ENCODE data around the gene PPP1R14B. TPM values are rescaled to one million over a fixed set of nuclear protein-coding genes. Genes with fewer than 3 reads are reported as not detected.

PPP1R14B gene
- total and polyA plus RNA-seq, 9 donors = 15.1 to 71.3 (median 52.3) TPM

DNA sequence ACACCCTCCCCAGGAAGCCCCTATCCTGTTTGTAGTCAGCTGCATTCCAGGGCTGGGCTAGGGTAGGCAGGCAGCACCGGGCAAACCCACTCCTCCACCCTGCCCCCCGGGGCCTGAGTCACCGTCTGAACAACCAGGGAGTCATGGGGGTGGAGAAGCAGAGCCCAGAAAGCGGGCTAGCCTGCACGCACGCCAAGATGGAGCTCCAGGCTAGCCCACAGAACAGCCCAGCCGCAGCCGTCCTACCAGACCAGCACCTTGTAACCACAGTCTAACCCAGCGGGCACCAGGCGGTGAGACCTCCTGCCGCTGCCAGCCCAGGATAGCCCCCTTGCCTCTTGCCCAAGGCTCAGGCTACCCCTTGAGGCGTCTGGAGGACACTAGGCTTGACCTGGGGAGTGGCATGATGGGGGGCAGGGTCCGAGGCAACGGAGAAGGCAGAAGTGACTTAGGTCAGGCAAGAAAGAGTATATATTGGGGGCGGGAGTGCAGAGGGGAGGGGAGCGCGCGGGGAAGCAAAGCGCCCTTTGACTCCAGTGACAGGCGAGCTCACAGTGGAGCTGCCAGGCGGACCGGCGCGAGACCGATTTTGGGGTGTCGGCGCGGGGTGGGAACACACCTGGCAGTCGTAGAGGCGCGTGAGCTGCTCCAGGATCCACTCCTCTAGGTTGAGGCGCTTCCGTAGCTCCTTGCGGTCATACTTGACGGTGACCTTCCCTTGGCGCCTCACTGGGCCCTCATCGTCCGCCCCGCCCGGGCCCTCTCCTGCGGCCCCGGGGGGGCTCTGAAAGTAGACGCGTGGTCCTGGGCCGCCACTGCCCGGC, 734 bp downstream of the PPP1R14B start:
- peaks cover 16% of the 10 kb centered on the region for H3K4me1 ChIP-seq (ENCODE audit: insufficient read depth)
- TF ChIP-seq EP300 (IDR thresholded peaks at IDR 0.05) (no peak), POLR2A (IDR thresholded peaks at IDR 0.05) (no peak), CTCF (IDR thresholded peaks at IDR 0.05) (no peak)
- peak overlapping the region; percentile 64 for H3K4me3 ChIP-seq
- WGBS, 3 donors = 1 to 2% (median 1%) methylated on average over 37 to 46 of the region's 46 CpGs
- peak overlapping the region; percentile 41 to 60 for H3K27ac ChIP-seq
- DNase-seq = peak; percentile 73 to 78 (median 73)
- H3K9me3 ChIP-seq = no peaks in the 10 kb centered on the region
- H3K36me3 ChIP-seq = no peaks in the 10 kb centered on the region
- intact Hi-C loops (cut with DNase I) = no loop called here
- H3K27me3 ChIP-seq = no peaks in the 10 kb centered on the region

DNA sequence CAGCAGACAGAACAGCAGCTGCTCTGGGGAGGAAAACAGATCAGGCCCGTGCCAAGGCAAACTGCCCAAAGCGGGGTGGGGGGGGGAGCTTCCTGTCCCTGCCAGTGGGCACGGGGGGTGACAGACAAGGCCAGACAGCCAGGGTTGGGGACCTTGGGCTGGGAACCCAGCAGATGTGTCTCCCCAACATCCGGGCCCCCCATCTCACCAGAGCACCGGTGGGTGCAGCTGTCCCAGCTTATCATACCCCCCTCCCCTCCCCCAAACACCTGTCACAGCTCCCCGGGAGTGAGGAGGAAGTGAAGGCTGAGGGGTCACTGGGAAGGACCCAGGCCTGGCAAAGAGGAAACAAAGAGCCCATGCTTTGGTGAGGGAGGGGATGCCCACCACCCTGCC, 1.3 kb downstream of the PPP1R14B start:
- TF ChIP-seq CTCF (IDR thresholded peaks at IDR 0.05) (no peak), EP300 (IDR thresholded peaks at IDR 0.05) (no peak), POLR2A (IDR thresholded peaks at IDR 0.05) (no peak)
- no peaks in the 10 kb centered on the region for H3K36me3 ChIP-seq
- no peaks in the 10 kb centered on the region for H3K27me3 ChIP-seq
- peak; percentile 57 to 77 (median 70) for DNase-seq
- peaks cover 12% of the 10 kb centered on the region for H3K4me1 ChIP-seq (ENCODE audit: insufficient read depth)
- WGBS, 3 donors = 4 to 7% (median 6%) methylated on average over 6 of the region's 6 CpGs
- H3K4me3 ChIP-seq = peak overlapping the region; percentile 64
- H3K9me3 ChIP-seq = no peaks in the 10 kb centered on the region
- intact Hi-C loops (cut with DNase I) = no loop called here
- peak overlapping the region; percentile 41 to 60 for H3K27ac ChIP-seq

DNA sequence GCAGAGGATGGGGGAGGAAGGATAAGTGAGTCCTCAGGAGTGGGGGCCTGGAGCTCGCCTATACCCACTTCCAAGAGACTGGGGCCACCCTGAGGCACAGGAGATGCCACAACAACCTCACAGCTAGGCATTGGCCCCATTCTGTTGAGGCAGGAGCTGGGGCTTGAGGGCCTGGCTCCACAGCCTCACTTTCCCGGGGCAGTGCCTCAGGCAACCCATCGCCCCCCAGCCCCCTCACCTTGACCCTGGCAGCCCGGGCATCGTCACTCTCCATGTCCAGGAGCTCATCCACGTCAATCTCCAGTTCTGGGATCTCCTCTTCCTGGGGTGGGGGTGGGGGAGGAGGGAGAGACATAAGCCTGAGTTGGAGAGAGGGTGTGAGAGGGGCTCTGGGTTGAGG, 1.8 kb downstream of the PPP1R14B start:
- H3K27me3 ChIP-seq = no peaks in the 10 kb centered on the region
- peak overlapping the region; percentile 41 to 60 for H3K27ac ChIP-seq
- no peaks in the 10 kb centered on the region for H3K36me3 ChIP-seq
- H3K4me3 ChIP-seq = no peak overlapping the region
- no peak for DNase-seq
- no peaks in the 10 kb centered on the region for H3K9me3 ChIP-seq
- H3K4me1 ChIP-seq (ENCODE audit: insufficient read depth) = peaks cover 14% of the 10 kb centered on the region
- intact Hi-C loops (cut with DNase I) = loop anchor here in 1 of 4 donors (5.0 kb wide), 1 partner anchor 62 kb away; the partner anchor contains the start of gene ESRRA
- WGBS, 3 donors = 14 to 21% (median 18%) methylated on average over 5 to 6 of the region's 6 CpGs
- TF ChIP-seq POLR2A (IDR thresholded peaks at IDR 0.05) (no peak), EP300 (IDR thresholded peaks at IDR 0.05) (no peak), CTCF (IDR thresholded peaks at IDR 0.05) (no peak)

DNA sequence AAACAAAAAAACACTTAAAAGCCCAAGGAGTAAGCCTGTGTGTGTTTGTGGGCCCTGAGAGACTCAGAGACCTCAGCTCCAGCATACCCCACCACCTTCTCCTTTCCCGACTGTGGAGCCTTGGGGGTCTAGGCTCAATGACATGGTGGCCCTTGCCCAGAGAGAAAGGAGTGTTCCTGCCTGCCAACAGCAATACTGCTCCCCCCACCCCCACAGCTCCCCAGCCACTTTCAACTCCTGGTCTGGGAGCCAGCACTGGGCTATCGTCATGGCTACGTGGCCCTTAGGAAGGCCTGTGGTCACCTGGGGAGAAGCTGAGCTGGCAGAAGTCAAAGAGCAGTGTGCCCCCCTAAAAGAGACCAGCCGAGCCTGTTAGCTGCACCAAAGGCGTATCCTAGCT, 2.6 kb downstream of the PPP1R14B start:
- Histone ChIP-seq H3K27ac (no peak overlapping the region), H3K4me1 (ENCODE audit: insufficient read depth) (peaks cover 14% of the 10 kb centered on the region)

More for the DNA sequence above, 2.6 kb downstream of the PPP1R14B start:
- Histone ChIP-seq H3K27me3 (no peaks in the 10 kb centered on the region), H3K36me3 (no peaks in the 10 kb centered on the region), H3K4me3 (no peak overlapping the region), H3K9me3 (no peaks in the 10 kb centered on the region)
- TF ChIP-seq CTCF (IDR thresholded peaks at IDR 0.05) (no peak), POLR2A (IDR thresholded peaks at IDR 0.05) (no peak)
- 43 to 58% (median 49%) methylated on average over 5 of the region's 5 CpGs for WGBS, 3 donors
- no peak for DNase-seq
- intact Hi-C loops (cut with DNase I) = loop anchor here in 1 of 4 donors (5.0 kb wide), 1 partner anchor 63 kb away; the partner anchor contains the start of gene ESRRA

Measured in ovary (tissue), 9 donors.